HCT116 (cell line): Measurements from ENCODE around the gene RPL36AL. TPM values are rescaled to one million over a fixed set of nuclear protein-coding genes. Genes with fewer than 3 reads are reported as not detected.

Experiments used
- ATAC-seq: fragments of 200-7000 bp; cut with Tn5 transposase; 2 replicates; pipeline ENCODE4 v1.9.1; 2020; ENCODE audit warnings: mild to moderate bottlenecking, moderate library complexity
- BruUV-seq: library from RNA; stranded (reverse); fragments of 400-500 nt; replicated peaks from 2 replicates; lab custom pipeline; 2021; lab: Mats Ljungman, UMichigan
- CTCF ChIA-PET: fragments of 300-600 bp; sonication (Branson Sonifier 250); formaldehyde crosslinking; loops from one replicate; lab custom pipeline; 2021; ENCODE audit warnings: antibody characterized with exemption; lab: Charles Lee
- POLR2A ChIA-PET: fragments of 300-600, 350-600 bp; sonication (Branson Sonifier 250); formaldehyde crosslinking; loops from one replicate; lab custom pipeline; 2021; ENCODE audit warnings: antibody characterized with exemption; lab: Charles Lee
- RAD21 ChIA-PET, 2 experiments: fragments of 300-600 bp; sonication (Branson Sonifier 250); formaldehyde crosslinking; loops; one replicate each; lab custom pipeline; 2023; ENCODE audit warnings: low total read pairs in 2 of 2; ENCODE audit not compliant: uncharacterized antibody in 2 of 2, unreplicated experiment in 2 of 2, low non-redundant PET in 1 of 2; lab: Charles Lee
- DNase-seq: peaks from one replicate; pipeline ENCODE4 v3.0.0-alpha.2; 2010; ENCODE audit warnings: low read depth, low spot score
- H2AFZ ChIP-seq: fragments of 200-600 bp; shearing (Covaris generic), sonication (generic); 2 replicates; pipeline ENCODE4 v1.6.1; 2017; ENCODE audit warnings: low read depth, mixed run types, mixed read lengths, antibody characterized with exemption, low read length; ENCODE audit not compliant: poor library complexity, severe bottlenecking
- H3K27ac ChIP-seq: 2 replicates; pipeline ENCODE4 v1.5.1; 2012; ENCODE audit warnings: low read depth, low read length
- H3K27me3 ChIP-seq: fragments of 200-600 bp; sonication (generic); 2 replicates; pipeline ENCODE4 v1.6.1; 2016; ENCODE audit warnings: mixed run types, low read length, mixed read lengths; ENCODE audit not compliant: insufficient read depth
- H3K36me3 ChIP-seq, 2 experiments: fragments of 200-500 bp in 1 of 2; fragments of 200-600 bp in 1 of 2; sonication (Bioruptor generic) in 1 of 2; sonication (generic) in 1 of 2; 2 replicates each; pipeline versions ENCODE4 v1.5.1 to v1.6.1; 2014 to 2016; ENCODE audit warnings: low read length in 2 of 2, inconsistent platforms in 1 of 2, mixed read lengths in 1 of 2, mixed run types in 1 of 2; ENCODE audit not compliant: insufficient read depth in 2 of 2, control insufficient read depth in 1 of 2
- H3K4me1 ChIP-seq, 2 experiments: fragments of 200-600 bp in 1 of 2; sonication (generic) in 1 of 2; 2 replicates each; pipeline versions ENCODE4 v1.5.1 to v1.6.1; 2012 to 2017; ENCODE audit warnings: low read length in 2 of 2, inconsistent platforms in 1 of 2, mild to moderate bottlenecking in 1 of 2, mixed read lengths in 1 of 2, mixed run types in 1 of 2, moderate library complexity in 1 of 2; ENCODE audit not compliant: insufficient read depth in 2 of 2, control insufficient read depth in 1 of 2
- H3K4me2 ChIP-seq: fragments of 200-600 bp; sonication (generic); 2 replicates; pipeline ENCODE4 v1.6.1; 2017; ENCODE audit warnings: mixed run types, low read length, mixed read lengths
- H3K4me3 ChIP-seq, 2 experiments: fragments of 200-600 bp in 1 of 2; sonication (generic) in 1 of 2; replicated peaks in 1 of 2; 2 replicates each; pipeline ENCODE4 v1.5.1; 2011 to 2016; ENCODE audit warnings: low read length in 2 of 2, control low read depth in 1 of 2, low read depth in 1 of 2, mild to moderate bottlenecking in 1 of 2, mixed read lengths in 1 of 2, mixed run types in 1 of 2
- H3K79me2 ChIP-seq: fragments of 200-600 bp; sonication (generic); 2 replicates; pipeline ENCODE4 v1.6.1; 2017; ENCODE audit warnings: mild to moderate bottlenecking, mixed run types, low read length, moderate library complexity, mixed read lengths; ENCODE audit not compliant: insufficient read depth
- H3K9ac ChIP-seq: fragments of 200-600 bp; sonication (generic); 2 replicates; pipeline ENCODE4 v1.6.1; 2016; ENCODE audit warnings: low read length, mixed read lengths
- H3K9me2 ChIP-seq: fragments of 200-600 bp; sonication (generic), shearing (Covaris generic); 2 replicates; pipeline ENCODE4 v1.6.1; 2017; ENCODE audit warnings: mixed run types, mild to moderate bottlenecking, moderate library complexity; ENCODE audit not compliant: insufficient read depth
- H3K9me3 ChIP-seq, 2 experiments: fragments of 200-500 bp in 1 of 2; fragments of 200-600 bp in 1 of 2; sonication (Bioruptor generic) in 1 of 2; sonication (generic) in 1 of 2; 2 replicates each; pipeline ENCODE4 v1.6.1; 2014 to 2017; ENCODE audit warnings: low read length in 2 of 2, mixed read lengths in 2 of 2, inconsistent platforms in 1 of 2, low read depth in 1 of 2, mild to moderate bottlenecking in 1 of 2, mixed run types in 1 of 2, moderate library complexity in 1 of 2; ENCODE audit not compliant: control insufficient read depth in 1 of 2, insufficient read depth in 1 of 2
- H4K20me1 ChIP-seq: fragments of 200-600 bp; sonication (generic), shearing (Covaris generic); 2 replicates; pipeline ENCODE4 v1.6.1; 2017; ENCODE audit warnings: mixed run types, mild to moderate bottlenecking, moderate library complexity; ENCODE audit not compliant: insufficient read depth
- ATF3 ChIP-seq: IDR thresholded peaks from 2 replicates; pipeline ENCODE4 v1.6.1; 2012
- CEBPB ChIP-seq: IDR thresholded peaks from 2 replicates; pipeline ENCODE4 v1.6.1; 2012; ENCODE audit warnings: low read depth
- ELF1 ChIP-seq: IDR thresholded peaks from 2 replicates; pipeline ENCODE4 v1.6.1; 2012; ENCODE audit warnings: low read depth, borderline replicate concordance
- EZH2phosphoT487 ChIP-seq: fragments of 200-600 bp; IDR thresholded peaks from 2 replicates; pipeline ENCODE4 v1.6.1; 2018; ENCODE audit warnings: antibody characterized with exemption, borderline replicate concordance
- FOSL1 ChIP-seq: IDR thresholded peaks from 2 replicates; pipeline ENCODE4 v1.6.1; 2012; ENCODE audit warnings: low read depth
- JUND ChIP-seq: IDR thresholded peaks from 2 replicates; pipeline ENCODE4 v1.6.1; 2012
- MAX ChIP-seq: IDR thresholded peaks from 2 replicates; pipeline ENCODE4 v1.6.1; 2012
- POLR2A ChIP-seq: IDR thresholded peaks from 2 replicates; pipeline ENCODE4 v1.7.0; 2011; ENCODE audit warnings: borderline replicate concordance; ENCODE audit not compliant: insufficient read depth, insufficient read length; ENCODE audit errors: extremely low read depth
- POLR2AphosphoS5 ChIP-seq: IDR thresholded peaks from 2 replicates; pipeline ENCODE4 v1.6.1; 2011; ENCODE audit warnings: mild to moderate bottlenecking, low read depth, low read length, moderate library complexity
- SIN3A ChIP-seq: IDR thresholded peaks from 2 replicates; pipeline ENCODE4 v1.6.1; 2012; ENCODE audit warnings: low read depth
- SP1 ChIP-seq: IDR thresholded peaks from 2 replicates; pipeline ENCODE4 v1.6.1; 2012; ENCODE audit warnings: low read depth
- SRF ChIP-seq: IDR thresholded peaks from 2 replicates; pipeline ENCODE4 v1.6.1; 2012; ENCODE audit warnings: low read depth
- TCF7L2 ChIP-seq: IDR thresholded peaks from 2 replicates; pipeline ENCODE4 v1.7.0; 2011; ENCODE audit warnings: borderline replicate concordance, inconsistent platforms; ENCODE audit not compliant: insufficient read depth, insufficient read length; ENCODE audit errors: extremely low read depth
- ZBTB33 ChIP-seq: IDR thresholded peaks from 2 replicates; pipeline ENCODE4 v1.6.1; 2011; ENCODE audit warnings: mild to moderate bottlenecking, low read length, moderate library complexity; ENCODE audit not compliant: insufficient replicate concordance; ENCODE audit errors: extremely low read depth
- ZFX ChIP-seq: fragments of 450-650 bp; IDR thresholded peaks from 2 replicates; pipeline ENCODE4 v1.6.1; 2017
- intact Hi-C: fragments of 100-400 bp; cut with micrococcal nuclease; formaldehyde crosslinking; loops from 2 replicates; pipeline ENCODE4 v1.10.0; 2022
- total RNA-seq: library from RNA; stranded (reverse); gene quantifications from one replicate; pipeline ENCODE4 v1.2.1, GENCODE V29; 2021; ENCODE audit not compliant: unreplicated experiment
- TF ChIP-seq, protein P1 (sequence below): IDR thresholded peaks from 2 replicates; pipeline ENCODE4 v1.6.1; 2012; ENCODE audit warnings: low read depth
- TF ChIP-seq, protein P2 (sequence below), 3 experiments: fragments of 200-600 bp in 1 of 3; sonication (generic) in 1 of 3; IDR thresholded peaks in 2 of 3; conservative IDR thresholded peaks in 1 of 3; 2 replicates each; pipeline ENCODE4 v1.5.1; 2012 to 2017; ENCODE audit warnings: low read depth in 2 of 3, low read length in 2 of 3, antibody characterized with exemption in 1 of 3, borderline replicate concordance in 1 of 3, control low read depth in 1 of 3, mild to moderate bottlenecking in 1 of 3, mixed read lengths in 1 of 3, mixed run types in 1 of 3, moderate library complexity in 1 of 3; ENCODE audit not compliant: insufficient read depth in 1 of 3

The RPL36AL gene
- total RNA-seq, 1 experiment from 2014 or later: 212 TPM

DNA sequence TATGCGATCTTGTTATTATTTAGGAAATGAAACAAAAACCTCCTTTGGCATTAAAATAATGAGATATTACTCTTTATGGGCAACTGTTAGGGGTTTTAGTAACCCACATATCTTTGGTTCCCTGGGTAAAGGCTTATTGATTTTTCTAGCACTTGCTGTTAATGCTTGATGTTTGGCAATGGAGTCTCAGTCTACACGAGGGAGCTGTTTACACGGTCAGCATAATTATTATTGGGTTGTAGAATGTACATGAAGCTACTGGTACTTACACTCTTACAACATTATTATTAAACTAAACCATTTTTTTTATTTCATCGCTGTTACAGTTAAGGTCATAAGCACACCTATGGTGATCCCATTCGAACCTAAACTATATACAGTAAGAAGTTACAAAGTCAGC lies 46.4 kb downstream of the RPL36AL start:
- no peak overlapping the region for H3K4me2 ChIP-seq
- H2AFZ ChIP-seq: no peak overlapping the region
- H3K4me3 ChIP-seq: no peak overlapping the region
- intact Hi-C loops: no loop called here
- ATAC-seq: no peak
- peaks cover 17% of the 10 kb centered on the region for H3K79me2 ChIP-seq
- no peak overlapping the region for H3K27ac ChIP-seq
- no peaks in the 10 kb centered on the region for H3K9me2 ChIP-seq
- RAD21 ChIA-PET: no interaction called here
- no peak for DNase-seq
- TF ChIP-seq, protein P1, sequence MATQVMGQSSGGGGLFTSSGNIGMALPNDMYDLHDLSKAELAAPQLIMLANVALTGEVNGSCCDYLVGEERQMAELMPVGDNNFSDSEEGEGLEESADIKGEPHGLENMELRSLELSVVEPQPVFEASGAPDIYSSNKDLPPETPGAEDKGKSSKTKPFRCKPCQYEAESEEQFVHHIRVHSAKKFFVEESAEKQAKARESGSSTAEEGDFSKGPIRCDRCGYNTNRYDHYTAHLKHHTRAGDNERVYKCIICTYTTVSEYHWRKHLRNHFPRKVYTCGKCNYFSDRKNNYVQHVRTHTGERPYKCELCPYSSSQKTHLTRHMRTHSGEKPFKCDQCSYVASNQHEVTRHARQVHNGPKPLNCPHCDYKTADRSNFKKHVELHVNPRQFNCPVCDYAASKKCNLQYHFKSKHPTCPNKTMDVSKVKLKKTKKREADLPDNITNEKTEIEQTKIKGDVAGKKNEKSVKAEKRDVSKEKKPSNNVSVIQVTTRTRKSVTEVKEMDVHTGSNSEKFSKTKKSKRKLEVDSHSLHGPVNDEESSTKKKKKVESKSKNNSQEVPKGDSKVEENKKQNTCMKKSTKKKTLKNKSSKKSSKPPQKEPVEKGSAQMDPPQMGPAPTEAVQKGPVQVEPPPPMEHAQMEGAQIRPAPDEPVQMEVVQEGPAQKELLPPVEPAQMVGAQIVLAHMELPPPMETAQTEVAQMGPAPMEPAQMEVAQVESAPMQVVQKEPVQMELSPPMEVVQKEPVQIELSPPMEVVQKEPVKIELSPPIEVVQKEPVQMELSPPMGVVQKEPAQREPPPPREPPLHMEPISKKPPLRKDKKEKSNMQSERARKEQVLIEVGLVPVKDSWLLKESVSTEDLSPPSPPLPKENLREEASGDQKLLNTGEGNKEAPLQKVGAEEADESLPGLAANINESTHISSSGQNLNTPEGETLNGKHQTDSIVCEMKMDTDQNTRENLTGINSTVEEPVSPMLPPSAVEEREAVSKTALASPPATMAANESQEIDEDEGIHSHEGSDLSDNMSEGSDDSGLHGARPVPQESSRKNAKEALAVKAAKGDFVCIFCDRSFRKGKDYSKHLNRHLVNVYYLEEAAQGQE: no peak
- TF ChIP-seq EZH2phosphoT487 (no peak), FOSL1 (no peak), SP1 (no peak), ELF1 (no peak), MAX (no peak), POLR2AphosphoS5 (no peak), SIN3A (no peak), CEBPB (no peak), SRF (no peak), TCF7L2 (no peak), ZBTB33 (no peak), JUND (no peak), ZFX (no peak), POLR2A (no peak), ATF3 (no peak)
- TF ChIP-seq, protein P2, sequence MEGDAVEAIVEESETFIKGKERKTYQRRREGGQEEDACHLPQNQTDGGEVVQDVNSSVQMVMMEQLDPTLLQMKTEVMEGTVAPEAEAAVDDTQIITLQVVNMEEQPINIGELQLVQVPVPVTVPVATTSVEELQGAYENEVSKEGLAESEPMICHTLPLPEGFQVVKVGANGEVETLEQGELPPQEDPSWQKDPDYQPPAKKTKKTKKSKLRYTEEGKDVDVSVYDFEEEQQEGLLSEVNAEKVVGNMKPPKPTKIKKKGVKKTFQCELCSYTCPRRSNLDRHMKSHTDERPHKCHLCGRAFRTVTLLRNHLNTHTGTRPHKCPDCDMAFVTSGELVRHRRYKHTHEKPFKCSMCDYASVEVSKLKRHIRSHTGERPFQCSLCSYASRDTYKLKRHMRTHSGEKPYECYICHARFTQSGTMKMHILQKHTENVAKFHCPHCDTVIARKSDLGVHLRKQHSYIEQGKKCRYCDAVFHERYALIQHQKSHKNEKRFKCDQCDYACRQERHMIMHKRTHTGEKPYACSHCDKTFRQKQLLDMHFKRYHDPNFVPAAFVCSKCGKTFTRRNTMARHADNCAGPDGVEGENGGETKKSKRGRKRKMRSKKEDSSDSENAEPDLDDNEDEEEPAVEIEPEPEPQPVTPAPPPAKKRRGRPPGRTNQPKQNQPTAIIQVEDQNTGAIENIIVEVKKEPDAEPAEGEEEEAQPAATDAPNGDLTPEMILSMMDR (IDR thresholded peaks at IDR 0.05 in 2 of 3, conservative IDR thresholded peaks at IDR 0.05 in 1 of 3; ENCODE audit: borderline replicate concordance in 1 of 3, insufficient read depth in 1 of 3, low read depth in 2 of 3, low read length in 2 of 3): no peak
- H3K4me1 ChIP-seq: no peaks in the 10 kb centered on the region
- no peaks in the 10 kb centered on the region for H3K27me3 ChIP-seq
- no peaks in the 10 kb centered on the region for H4K20me1 ChIP-seq
- POLR2A ChIA-PET: no interaction called here
- no peaks in the 10 kb centered on the region for H3K9me3 ChIP-seq
- CTCF ChIA-PET: interaction anchor here (1.4 kb wide), 1 partner anchor 112 kb away, joined by 3 read pairs; no protein-coding TSS in a partner anchor
- no TSS peak for BruUV-seq
- peaks cover 21 to 40% of the 10 kb centered on the region in 2 experiments for H3K36me3 ChIP-seq
- no peak overlapping the region for H3K9ac ChIP-seq
